ENCODE data around the gene TNIK. TPM values are rescaled to one million over a fixed set of nuclear protein-coding genes. Genes with fewer than 3 reads are reported as not detected.

The TNIK gene
- total and polyA plus RNA-seq, 2 experiments from 2014 or later = 14.6 to 34.3 TPM

DNA sequence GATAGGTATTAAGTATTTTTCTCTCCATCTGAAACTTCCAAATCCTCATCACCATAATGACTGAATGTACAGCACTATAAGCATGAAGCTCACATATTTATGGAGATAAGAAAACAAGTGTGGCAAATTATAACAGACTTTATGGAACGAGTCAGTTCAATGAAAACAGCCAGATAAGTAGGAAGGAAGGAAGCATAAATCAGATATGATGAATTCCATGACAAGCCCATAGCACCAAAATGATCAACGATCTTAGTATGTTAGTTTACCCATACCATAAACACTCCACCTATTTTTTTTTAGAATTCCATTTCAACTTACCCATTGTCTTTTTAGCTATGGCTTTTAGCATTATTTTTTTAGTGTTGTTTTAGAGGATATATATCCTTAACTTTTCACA is 169.5 kb downstream of the TNIK start (continued):
- TF ChIP-seq, protein P1, sequence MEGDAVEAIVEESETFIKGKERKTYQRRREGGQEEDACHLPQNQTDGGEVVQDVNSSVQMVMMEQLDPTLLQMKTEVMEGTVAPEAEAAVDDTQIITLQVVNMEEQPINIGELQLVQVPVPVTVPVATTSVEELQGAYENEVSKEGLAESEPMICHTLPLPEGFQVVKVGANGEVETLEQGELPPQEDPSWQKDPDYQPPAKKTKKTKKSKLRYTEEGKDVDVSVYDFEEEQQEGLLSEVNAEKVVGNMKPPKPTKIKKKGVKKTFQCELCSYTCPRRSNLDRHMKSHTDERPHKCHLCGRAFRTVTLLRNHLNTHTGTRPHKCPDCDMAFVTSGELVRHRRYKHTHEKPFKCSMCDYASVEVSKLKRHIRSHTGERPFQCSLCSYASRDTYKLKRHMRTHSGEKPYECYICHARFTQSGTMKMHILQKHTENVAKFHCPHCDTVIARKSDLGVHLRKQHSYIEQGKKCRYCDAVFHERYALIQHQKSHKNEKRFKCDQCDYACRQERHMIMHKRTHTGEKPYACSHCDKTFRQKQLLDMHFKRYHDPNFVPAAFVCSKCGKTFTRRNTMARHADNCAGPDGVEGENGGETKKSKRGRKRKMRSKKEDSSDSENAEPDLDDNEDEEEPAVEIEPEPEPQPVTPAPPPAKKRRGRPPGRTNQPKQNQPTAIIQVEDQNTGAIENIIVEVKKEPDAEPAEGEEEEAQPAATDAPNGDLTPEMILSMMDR (conservative IDR thresholded peaks at IDR 0.05; ENCODE audit: low read depth in 2 of 2) = no peak
- TF ChIP-seq JUNB (IDR thresholded peaks at IDR 0.05; ENCODE audit: unreplicated experiment) = no peak
- TF ChIP-seq EZH2phosphoT487 (IDR thresholded peaks at IDR 0.05; ENCODE audit: unreplicated experiment) = no peak
- no peak for TF ChIP-seq STAT1 (IDR thresholded peaks at IDR 0.05; ENCODE audit: unreplicated experiment)
- no peak for TF ChIP-seq NANOG (IDR thresholded peaks at IDR 0.05; ENCODE audit: borderline replicate concordance)
- no peak for TF ChIP-seq POLR2AphosphoS5 (IDR thresholded peaks at IDR 0.05; ENCODE audit: low read depth)
- TF ChIP-seq, protein P2, sequence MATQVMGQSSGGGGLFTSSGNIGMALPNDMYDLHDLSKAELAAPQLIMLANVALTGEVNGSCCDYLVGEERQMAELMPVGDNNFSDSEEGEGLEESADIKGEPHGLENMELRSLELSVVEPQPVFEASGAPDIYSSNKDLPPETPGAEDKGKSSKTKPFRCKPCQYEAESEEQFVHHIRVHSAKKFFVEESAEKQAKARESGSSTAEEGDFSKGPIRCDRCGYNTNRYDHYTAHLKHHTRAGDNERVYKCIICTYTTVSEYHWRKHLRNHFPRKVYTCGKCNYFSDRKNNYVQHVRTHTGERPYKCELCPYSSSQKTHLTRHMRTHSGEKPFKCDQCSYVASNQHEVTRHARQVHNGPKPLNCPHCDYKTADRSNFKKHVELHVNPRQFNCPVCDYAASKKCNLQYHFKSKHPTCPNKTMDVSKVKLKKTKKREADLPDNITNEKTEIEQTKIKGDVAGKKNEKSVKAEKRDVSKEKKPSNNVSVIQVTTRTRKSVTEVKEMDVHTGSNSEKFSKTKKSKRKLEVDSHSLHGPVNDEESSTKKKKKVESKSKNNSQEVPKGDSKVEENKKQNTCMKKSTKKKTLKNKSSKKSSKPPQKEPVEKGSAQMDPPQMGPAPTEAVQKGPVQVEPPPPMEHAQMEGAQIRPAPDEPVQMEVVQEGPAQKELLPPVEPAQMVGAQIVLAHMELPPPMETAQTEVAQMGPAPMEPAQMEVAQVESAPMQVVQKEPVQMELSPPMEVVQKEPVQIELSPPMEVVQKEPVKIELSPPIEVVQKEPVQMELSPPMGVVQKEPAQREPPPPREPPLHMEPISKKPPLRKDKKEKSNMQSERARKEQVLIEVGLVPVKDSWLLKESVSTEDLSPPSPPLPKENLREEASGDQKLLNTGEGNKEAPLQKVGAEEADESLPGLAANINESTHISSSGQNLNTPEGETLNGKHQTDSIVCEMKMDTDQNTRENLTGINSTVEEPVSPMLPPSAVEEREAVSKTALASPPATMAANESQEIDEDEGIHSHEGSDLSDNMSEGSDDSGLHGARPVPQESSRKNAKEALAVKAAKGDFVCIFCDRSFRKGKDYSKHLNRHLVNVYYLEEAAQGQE (IDR thresholded peaks at IDR 0.05; ENCODE audit: unreplicated experiment) = no peak

DNA sequence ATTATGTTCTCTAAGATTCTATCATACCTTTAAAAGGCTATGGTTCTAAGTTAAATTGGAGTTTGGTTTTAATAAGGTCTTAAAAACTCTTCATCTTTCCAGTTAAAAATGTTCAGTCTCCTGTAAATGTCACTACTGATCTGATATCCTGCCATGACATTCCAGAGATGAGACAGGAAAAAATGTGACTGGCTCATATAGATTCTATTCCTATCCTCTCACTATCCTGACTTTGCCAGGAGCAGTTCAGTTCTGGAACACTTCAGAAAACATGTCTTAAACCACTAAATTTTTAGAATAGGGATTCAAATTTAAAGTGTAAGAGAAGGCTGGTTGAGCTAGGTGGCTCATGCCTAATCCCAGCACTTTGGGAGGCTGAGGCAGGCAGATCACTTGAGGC is 170.9 kb downstream of the TNIK start:
- Histone ChIP-seq H3K4me1 (ENCODE audit: insufficient read depth) (peaks cover 9% of the 10 kb centered on the region; the same call in 1 of the 2 replicates), H3K4me3 (no peak overlapping the region), H3K4me2 (no peak overlapping the region), H3K27me3 (ENCODE audit: insufficient read depth) (no peaks in the 10 kb centered on the region), H3K27ac (ENCODE audit: low read depth) (no peak overlapping the region), H4K20me1 (replicated peaks; ENCODE audit: insufficient read depth) (no peaks in the 10 kb centered on the region; the same call in 1 of the 2 replicates), H3K79me2 (replicated peaks; ENCODE audit: insufficient read depth) (peaks cover 11% of the 10 kb centered on the region; the same call in 1 of the 2 replicates), H3F3A (replicated peaks; ENCODE audit: low read depth) (no peaks in the 10 kb centered on the region), H2AFZ (no peak overlapping the region), H3K9me2 (ENCODE audit: insufficient read depth) (no peaks in the 10 kb centered on the region), H3K36me3 (ENCODE audit: insufficient read depth) (no peaks in the 10 kb centered on the region)
- H3K4me1 Mint-ChIP-seq = peaks cover 16% of the 10 kb centered on the region
- no peak for DNase-seq (ENCODE audit: low spot score)
- no peak overlapping the region for H3K27ac Mint-ChIP-seq
- no peak for ATAC-seq
- H3K36me3 Mint-ChIP-seq (ENCODE audit: low read depth) = no peaks in the 10 kb centered on the region
- no peak overlapping the region for H3K4me3 Mint-ChIP-seq
- H3K27me3 Mint-ChIP-seq (ENCODE audit: insufficient read depth, low read depth, poor library complexity) = peaks cover 4% of the 10 kb centered on the region
- H3K9me3 Mint-ChIP-seq = no peaks in the 10 kb centered on the region
- TF ChIP-seq EZH2phosphoT487 (IDR thresholded peaks at IDR 0.05; ENCODE audit: unreplicated experiment) (no peak), STAT1 (IDR thresholded peaks at IDR 0.05; ENCODE audit: unreplicated experiment) (no peak), ETS1 (IDR thresholded peaks at IDR 0.05) (no peak), CREB1 (CRISPR knock-in tag; IDR thresholded peaks at IDR 0.05; ENCODE audit: low read depth) (no peak)
- TF ChIP-seq, protein P3, sequence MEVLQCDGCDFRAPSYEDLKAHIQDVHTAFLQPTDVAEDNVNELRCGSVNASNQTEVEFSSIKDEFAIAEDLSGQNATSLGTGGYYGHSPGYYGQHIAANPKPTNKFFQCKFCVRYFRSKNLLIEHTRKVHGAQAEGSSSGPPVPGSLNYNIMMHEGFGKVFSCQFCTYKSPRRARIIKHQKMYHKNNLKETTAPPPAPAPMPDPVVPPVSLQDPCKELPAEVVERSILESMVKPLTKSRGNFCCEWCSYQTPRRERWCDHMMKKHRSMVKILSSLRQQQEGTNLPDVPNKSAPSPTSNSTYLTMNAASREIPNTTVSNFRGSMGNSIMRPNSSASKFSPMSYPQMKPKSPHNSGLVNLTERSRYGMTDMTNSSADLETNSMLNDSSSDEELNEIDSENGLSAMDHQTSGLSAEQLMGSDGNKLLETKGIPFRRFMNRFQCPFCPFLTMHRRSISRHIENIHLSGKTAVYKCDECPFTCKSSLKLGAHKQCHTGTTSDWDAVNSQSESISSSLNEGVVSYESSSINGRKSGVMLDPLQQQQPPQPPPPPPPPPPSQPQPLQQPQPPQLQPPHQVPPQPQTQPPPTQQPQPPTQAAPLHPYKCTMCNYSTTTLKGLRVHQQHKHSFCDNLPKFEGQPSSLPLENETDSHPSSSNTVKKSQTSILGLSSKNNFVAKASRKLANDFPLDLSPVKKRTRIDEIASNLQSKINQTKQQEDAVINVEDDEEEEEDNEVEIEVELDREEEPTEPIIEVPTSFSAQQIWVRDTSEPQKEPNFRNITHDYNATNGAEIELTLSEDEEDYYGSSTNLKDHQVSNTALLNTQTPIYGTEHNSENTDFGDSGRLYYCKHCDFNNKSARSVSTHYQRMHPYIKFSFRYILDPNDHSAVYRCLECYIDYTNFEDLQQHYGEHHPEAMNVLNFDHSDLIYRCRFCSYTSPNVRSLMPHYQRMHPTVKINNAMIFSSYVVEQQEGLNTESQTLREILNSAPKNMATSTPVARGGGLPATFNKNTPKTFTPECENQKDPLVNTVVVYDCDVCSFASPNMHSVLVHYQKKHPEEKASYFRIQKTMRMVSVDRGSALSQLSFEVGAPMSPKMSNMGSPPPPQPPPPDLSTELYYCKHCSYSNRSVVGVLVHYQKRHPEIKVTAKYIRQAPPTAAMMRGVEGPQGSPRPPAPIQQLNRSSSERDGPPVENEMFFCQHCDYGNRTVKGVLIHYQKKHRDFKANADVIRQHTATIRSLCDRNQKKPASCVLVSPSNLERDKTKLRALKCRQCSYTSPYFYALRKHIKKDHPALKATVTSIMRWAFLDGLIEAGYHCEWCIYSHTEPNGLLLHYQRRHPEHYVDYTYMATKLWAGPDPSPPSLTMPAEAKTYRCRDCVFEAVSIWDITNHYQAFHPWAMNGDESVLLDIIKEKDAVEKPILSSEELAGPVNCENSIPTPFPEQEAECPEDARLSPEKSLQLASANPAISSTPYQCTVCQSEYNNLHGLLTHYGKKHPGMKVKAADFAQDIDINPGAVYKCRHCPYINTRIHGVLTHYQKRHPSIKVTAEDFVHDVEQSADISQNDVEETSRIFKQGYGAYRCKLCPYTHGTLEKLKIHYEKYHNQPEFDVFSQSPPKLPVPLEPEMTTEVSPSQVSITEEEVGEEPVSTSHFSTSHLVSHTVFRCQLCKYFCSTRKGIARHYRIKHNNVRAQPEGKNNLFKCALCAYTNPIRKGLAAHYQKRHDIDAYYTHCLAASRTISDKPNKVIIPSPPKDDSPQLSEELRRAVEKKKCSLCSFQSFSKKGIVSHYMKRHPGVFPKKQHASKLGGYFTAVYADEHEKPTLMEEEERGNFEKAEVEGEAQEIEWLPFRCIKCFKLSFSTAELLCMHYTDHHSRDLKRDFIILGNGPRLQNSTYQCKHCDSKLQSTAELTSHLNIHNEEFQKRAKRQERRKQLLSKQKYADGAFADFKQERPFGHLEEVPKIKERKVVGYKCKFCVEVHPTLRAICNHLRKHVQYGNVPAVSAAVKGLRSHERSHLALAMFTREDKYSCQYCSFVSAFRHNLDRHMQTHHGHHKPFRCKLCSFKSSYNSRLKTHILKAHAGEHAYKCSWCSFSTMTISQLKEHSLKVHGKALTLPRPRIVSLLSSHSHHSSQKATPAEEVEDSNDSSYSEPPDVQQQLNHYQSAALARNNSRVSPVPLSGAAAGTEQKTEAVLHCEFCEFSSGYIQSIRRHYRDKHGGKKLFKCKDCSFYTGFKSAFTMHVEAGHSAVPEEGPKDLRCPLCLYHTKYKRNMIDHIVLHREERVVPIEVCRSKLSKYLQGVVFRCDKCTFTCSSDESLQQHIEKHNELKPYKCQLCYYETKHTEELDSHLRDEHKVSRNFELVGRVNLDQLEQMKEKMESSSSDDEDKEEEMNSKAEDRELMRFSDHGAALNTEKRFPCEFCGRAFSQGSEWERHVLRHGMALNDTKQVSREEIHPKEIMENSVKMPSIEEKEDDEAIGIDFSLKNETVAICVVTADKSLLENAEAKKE (CRISPR knock-in tag; IDR thresholded peaks at IDR 0.05) = no peak
